ENCODE measurements around the gene POLR3G. TPM values are rescaled to one million over a fixed set of nuclear protein-coding genes. Genes with fewer than 3 reads are reported as not detected.

The POLR3G gene
- total RNA-seq, 1 experiment from 2014 or later = 12.8 TPM

GRCh38 chr5:90551376-90551775, 76.7 kb downstream of the POLR3G start:
- Histone ChIP-seq H3K9me3 (replicated peaks) (no peaks in the 10 kb centered on the region; the same call in 1 of the 2 replicates), H3K36me3 (no peaks in the 10 kb centered on the region), H3K27me3 (no peaks in the 10 kb centered on the region), H3K4me1 (peaks cover 8% of the 10 kb centered on the region), H3K4me3 (no peak overlapping the region), H3K27ac (no peak overlapping the region)
- no peak for DNase-seq

DNA sequence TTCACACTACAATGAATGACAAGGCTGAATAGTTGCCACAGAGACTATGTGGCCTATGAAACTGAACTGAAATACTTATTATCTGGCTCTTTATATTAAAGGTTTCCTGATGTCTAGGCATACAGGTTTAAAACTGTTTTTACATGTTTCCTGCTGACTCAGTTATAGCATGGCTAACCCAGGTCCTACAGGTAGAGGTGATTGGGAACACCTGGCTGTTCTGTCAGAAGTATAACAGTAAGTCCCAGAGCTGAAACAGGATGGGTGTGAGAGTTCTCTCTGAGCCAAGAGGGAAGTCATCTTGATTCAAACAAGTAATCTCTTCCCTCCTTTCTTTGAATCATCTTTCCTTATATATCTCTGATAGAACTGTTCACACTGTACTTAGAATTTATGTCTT, 79.0 kb downstream of the POLR3G start:
- H3K4me1 ChIP-seq = no peaks in the 10 kb centered on the region
- H3K27ac ChIP-seq = no peak overlapping the region
- H3K36me3 ChIP-seq = no peaks in the 10 kb centered on the region
- H3K4me3 ChIP-seq = no peak overlapping the region
- H3K9me3 ChIP-seq (replicated peaks) = no peaks in the 10 kb centered on the region; the same call in 1 of the 2 replicates
- no peaks in the 10 kb centered on the region for H3K27me3 ChIP-seq
- DNase-seq = no peak

GRCh38 chr5:90554358-90555006, 79.8 kb downstream of the POLR3G start:
- H3K36me3 ChIP-seq = no peaks in the 10 kb centered on the region
- H3K27me3 ChIP-seq = no peaks in the 10 kb centered on the region

DNA sequence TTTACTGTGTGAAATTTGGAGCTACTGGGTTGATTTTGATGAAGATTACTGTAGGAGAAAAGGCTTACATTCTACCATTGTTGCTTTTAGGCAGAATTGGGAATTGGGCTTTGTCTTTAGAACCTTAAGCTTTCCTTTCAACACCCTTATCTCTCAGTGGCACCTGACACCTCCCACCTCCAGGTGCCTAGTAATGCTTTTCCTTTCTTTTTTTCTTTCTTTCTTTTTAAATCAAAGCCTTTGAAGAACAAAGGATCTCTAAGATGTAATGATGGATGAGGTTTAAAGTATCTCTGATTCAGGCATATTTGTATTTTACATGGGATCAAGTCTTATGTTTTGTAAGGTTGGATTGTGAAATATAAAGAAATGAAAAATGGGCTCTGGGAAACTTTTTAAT, 81.0 kb downstream of the POLR3G start:
- Histone ChIP-seq H3K36me3 (no peaks in the 10 kb centered on the region), H3K9me3 (replicated peaks) (no peaks in the 10 kb centered on the region), H3K4me3 (no peak overlapping the region), H3K27me3 (no peaks in the 10 kb centered on the region), H3K4me1 (no peaks in the 10 kb centered on the region), H3K27ac (no peak overlapping the region)
- DNase-seq = no peak

More at GRCh38 chr5:90554358-90555006, 79.8 kb downstream of the POLR3G start:
- H3K27ac ChIP-seq = no peak overlapping the region
- no peak overlapping the region for H3K4me3 ChIP-seq
- H3K9me3 ChIP-seq (replicated peaks) = no peaks in the 10 kb centered on the region; the same call in 1 of the 2 replicates
- H3K4me1 ChIP-seq = no peaks in the 10 kb centered on the region
- DNase-seq = no peak

- no peak for DNase-seq
- no peaks in the 10 kb centered on the region for H3K27me3 ChIP-seq
- H3K27ac ChIP-seq = no peak overlapping the region
- no peaks in the 10 kb centered on the region for H3K9me3 ChIP-seq (replicated peaks)
- H3K4me1 ChIP-seq = peaks cover 4% of the 10 kb centered on the region; the same call in 1 of the 2 replicates
- H3K36me3 ChIP-seq = no peaks in the 10 kb centered on the region
- no peak overlapping the region; the same call in 1 of the 2 replicates for H3K4me3 ChIP-seq
Measured at GRCh38 chr5:90557391-90557790, 82.7 kb downstream of the POLR3G start.

- H3K27me3 ChIP-seq = no peaks in the 10 kb centered on the region
- H3K4me3 ChIP-seq = peak overlapping the region; percentile 74
- no peaks in the 10 kb centered on the region for H3K36me3 ChIP-seq
- no peaks in the 10 kb centered on the region for H3K9me3 ChIP-seq (replicated peaks)
- DNase-seq = peak in 1 of 2 experiments; percentile 11
- peaks cover 9% of the 10 kb centered on the region; the same call in 1 of the 2 replicates for H3K4me1 ChIP-seq
- H3K27ac ChIP-seq = no peak overlapping the region
Measured at GRCh38 chr5:90557871-90558270, 83.2 kb downstream of the POLR3G start.

GRCh38 chr5:90558344-90559192, 83.9 kb downstream of the POLR3G start, which contains the start of gene ADGRV1:
Gene ADGRV1 (plus strand): TSS chr5:90558797. CDS start chr5:90558896, 99 bp downstream.
- Histone ChIP-seq H3K9me3 (replicated peaks) (no peaks in the 10 kb centered on the region), H3K4me1 (peaks cover 10% of the 10 kb centered on the region), H3K27ac (no peak within 1 kb of the TSS; the same call in 1 of the 2 replicates), H3K27me3 (no peaks in the 10 kb centered on the region), H3K36me3 (no peaks in the 10 kb centered on the region), H3K4me3 (peak within 1 kb of the TSS; percentile 74)
- peak; percentile 95 for DNase-seq

- Histone ChIP-seq H3K27me3 (no peaks in the 10 kb centered on the region), H3K4me1 (peaks cover 10% of the 10 kb centered on the region), H3K9me3 (replicated peaks) (no peaks in the 10 kb centered on the region), H3K36me3 (no peaks in the 10 kb centered on the region), H3K4me3 (no peak overlapping the region), H3K27ac (no peak overlapping the region)
- no peak for DNase-seq
Measured at GRCh38 chr5:90560771-90561170, 86.1 kb downstream of the POLR3G start.

DNA sequence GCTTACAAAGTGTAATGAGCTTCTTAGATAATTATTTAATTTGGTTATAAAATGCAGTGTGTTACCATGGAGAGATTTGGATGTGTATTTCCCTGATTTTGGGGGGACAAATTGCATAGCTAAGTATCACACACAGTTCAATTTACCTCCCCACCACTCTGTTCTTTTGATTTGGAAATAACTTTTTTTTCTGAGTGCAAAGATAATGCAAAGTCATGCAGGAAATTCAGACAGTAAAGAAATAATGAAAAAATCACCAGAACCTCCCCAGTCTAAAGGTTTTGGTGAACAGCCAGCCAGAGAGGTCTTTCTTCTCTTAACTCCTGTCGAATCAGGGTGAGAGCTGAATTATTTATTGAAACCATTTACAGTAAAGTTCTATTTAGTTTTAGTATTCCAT, 87.1 kb downstream of the POLR3G start:
- DNase-seq = no peak
- no peaks in the 10 kb centered on the region for H3K36me3 ChIP-seq
- H3K4me1 ChIP-seq = peaks cover 10% of the 10 kb centered on the region
- no peaks in the 10 kb centered on the region for H3K9me3 ChIP-seq (replicated peaks)
- H3K4me3 ChIP-seq = no peak overlapping the region
- H3K27ac ChIP-seq = no peak overlapping the region
- H3K27me3 ChIP-seq = no peaks in the 10 kb centered on the region

DNA sequence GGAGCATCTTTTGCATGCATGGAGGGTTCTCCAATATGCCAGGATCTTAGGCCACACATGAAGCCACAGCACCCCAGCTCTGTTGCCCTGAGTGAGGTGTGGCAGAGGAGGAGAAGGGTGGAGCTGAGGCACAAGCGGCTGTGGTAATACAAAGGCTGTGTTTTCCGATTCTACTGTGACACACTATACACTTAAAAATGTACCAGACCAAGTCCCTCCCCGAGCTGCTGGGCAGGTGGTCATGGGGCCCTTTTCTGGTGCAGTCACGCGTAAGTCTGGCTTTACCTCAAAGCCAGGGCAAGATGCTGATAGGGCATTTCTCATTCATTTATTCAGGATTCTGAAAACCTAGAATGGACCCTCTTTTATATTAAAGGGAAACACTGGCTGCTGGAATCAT, 87.7 kb downstream of the POLR3G start:
- H3K9me3 ChIP-seq (replicated peaks) = no peaks in the 10 kb centered on the region
- peak; percentile 50 to 68 for DNase-seq
- H3K27ac ChIP-seq = peak overlapping the region; percentile 25; the same call in 1 of the 2 replicates
- peaks cover 10% of the 10 kb centered on the region for H3K4me1 ChIP-seq
- H3K27me3 ChIP-seq = no peaks in the 10 kb centered on the region
- no peaks in the 10 kb centered on the region for H3K36me3 ChIP-seq
- H3K4me3 ChIP-seq = no peak overlapping the region

- H3K27me3 ChIP-seq = no peaks in the 10 kb centered on the region
- no peak overlapping the region for H3K4me3 ChIP-seq
- DNase-seq = no peak
- no peaks in the 10 kb centered on the region for H3K36me3 ChIP-seq
- no peak overlapping the region; the same call in 1 of the 2 replicates for H3K27ac ChIP-seq
- H3K9me3 ChIP-seq (replicated peaks) = no peaks in the 10 kb centered on the region
- peaks cover 10% of the 10 kb centered on the region for H3K4me1 ChIP-seq
Measured at GRCh38 chr5:90563108-90563507, 88.4 kb downstream of the POLR3G start.

Other genes with a start within 250 kb of the POLR3G start
- gene CETN3, start 65.1 kb upstream of the POLR3G start, total RNA-seq (2014; rRNA removed; shearing (Covaris generic)) = 50.1 and 57.0 TPM in 2 replicates
- gene MBLAC2, start 93 bp upstream of the POLR3G start, total RNA-seq (2014; rRNA removed; shearing (Covaris generic)) = 5.8 and 6.4 TPM in 2 replicates
- gene LYSMD3, start 54.7 kb downstream of the POLR3G start, total RNA-seq (2014; rRNA removed; shearing (Covaris generic)) = 15.3 and 15.5 TPM in 2 replicates
- 13.1 and 21.4 TPM in 2 replicates for gene ADGRV1, start 83.9 kb downstream of the POLR3G start, total RNA-seq (2014; rRNA removed; shearing (Covaris generic))

Measured in SJCRH30 (cell line).